ENCODE data around the gene PRKG1.

PRKG1 gene

DNA sequence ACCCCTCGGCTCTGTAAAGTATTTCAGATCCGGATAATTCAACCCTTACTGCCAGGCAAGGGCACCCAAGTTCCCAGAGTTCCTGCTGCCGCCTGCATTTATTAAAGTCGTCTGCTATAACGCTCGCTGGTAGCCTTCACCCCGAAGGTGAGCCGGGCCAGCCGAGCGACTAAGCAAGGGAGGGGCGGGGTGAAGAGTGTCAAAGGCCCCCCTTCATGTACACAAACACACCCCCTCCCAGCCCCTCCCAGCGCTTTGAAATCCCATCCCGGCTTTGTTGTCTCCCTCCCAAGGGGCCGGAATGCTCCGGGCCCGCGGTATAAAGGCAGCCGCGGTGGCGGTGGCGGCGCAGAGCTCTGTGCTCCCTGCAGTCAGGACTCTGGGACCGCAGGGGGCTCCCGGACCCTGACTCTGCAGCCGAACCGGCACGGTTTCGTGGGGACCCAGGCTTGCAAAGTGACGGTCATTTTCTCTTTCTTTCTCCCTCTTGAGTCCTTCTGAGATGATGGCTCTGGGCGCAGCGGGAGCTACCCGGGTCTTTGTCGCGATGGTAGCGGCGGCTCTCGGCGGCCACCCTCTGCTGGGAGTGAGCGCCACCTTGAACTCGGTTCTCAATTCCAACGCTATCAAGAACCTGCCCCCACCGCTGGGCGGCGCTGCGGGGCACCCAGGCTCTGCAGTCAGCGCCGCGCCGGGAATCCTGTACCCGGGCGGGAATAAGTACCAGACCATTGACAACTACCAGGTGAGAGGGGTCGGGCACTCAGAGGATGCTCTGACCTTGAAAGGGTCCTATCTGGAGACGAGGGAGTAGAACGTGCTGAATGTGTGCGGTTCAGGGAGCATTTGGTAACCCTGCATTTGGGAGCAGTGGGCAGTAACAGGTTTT is 1239.9 kb downstream of the PRKG1 start, which contains the start of gene DKK1:
DKK1 (plus strand) TSS at position 349 of the 889 bp plus-strand sequence; CDS start at position 503, 154 bp downstream.
- FAIRE-seq: no peak

GRCh38 chr10:52314822-52315552 is 1240.7 kb downstream of the PRKG1 start:
- no peak for FAIRE-seq

DNA sequence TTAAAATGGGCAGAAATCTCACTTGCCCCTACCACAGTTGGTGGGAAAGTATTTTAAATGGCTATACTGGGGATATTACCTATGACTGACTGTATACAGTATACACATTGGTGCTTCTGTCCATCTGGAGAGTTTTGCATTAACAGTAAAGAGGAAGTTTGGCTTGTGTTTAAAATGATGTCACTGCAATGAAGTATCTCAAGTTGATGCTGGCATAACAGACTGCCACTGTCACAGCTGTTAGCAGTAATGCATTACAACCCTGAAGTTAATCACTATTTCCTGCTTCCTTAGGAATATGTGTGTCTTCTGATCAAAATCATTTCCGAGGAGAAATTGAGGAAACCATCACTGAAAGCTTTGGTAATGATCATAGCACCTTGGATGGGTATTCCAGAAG is 1241.7 kb downstream of the PRKG1 start:
- FAIRE-seq: no peak

- FAIRE-seq: no peak
These were observed 1242.2 kb downstream of the PRKG1 start for GRCh38 chr10:52316500-52316899.

GRCh38 chr10:52318136-52318701 is 1243.9 kb downstream of the PRKG1 start:
- no peak for FAIRE-seq

- no peak for FAIRE-seq
These were observed 1244.7 kb downstream of the PRKG1 start for GRCh38 chr10:52318822-52319464.

DNA sequence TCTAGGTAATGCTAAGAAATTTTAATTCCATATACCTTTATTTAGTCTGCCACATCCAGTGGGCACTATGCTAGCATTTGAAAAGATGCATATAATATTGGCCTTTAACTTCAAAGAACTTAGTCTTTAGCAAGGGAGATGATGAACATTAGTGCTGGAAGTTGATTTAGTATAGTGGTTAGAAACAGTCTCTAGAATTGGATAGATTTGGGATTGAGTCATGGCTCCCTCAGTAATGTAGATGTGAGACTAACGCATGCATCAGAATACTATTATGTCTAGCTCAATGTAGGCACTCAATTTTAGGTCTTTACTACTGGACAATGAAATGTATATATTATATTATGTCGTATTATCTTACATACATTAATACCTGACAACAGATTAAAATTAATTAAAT is 1245.6 kb downstream of the PRKG1 start:
- FAIRE-seq: no peak

DNA sequence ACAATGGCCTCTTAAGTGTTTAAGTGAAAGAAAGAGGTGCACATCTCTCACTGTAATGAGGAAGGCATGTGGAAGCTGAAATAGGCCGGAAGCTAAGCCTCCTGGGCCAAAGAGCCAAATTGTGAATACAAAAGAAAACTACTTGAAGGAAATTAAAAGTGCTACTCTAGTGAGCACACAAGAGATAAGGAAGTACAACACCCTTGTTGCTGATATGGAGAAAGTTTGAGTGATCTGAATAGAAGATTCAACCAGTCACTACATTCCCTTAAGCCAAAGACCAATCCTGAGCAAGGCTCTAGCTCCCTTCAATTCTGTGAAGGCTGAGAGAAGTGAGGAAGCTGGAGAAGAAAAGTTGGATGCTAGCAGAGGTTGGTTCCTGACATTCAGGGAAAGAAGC is 1248.0 kb downstream of the PRKG1 start:
- no peak for FAIRE-seq

DNA sequence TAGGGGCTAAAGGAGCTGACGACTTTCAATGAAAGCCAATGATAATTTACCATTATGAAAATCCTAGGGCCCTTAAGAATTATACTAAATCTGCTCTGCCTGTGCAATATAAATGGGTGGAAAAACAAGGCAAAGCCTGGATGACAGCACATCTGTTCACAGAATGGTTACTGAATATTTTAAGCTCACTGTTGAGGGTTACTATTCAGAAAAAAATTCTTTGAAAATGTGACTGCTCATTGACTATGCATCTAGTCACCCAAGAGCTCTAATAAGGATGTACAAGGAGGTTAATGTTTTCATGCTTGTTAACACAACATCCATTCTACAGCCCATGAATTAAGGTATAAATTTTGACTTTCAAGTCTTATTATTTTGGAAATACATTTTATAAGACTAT is 1248.6 kb downstream of the PRKG1 start:
- no peak for FAIRE-seq

- no peak for FAIRE-seq
These were observed 1252.1 kb downstream of the PRKG1 start for GRCh38 chr10:52326382-52326781.

DNA sequence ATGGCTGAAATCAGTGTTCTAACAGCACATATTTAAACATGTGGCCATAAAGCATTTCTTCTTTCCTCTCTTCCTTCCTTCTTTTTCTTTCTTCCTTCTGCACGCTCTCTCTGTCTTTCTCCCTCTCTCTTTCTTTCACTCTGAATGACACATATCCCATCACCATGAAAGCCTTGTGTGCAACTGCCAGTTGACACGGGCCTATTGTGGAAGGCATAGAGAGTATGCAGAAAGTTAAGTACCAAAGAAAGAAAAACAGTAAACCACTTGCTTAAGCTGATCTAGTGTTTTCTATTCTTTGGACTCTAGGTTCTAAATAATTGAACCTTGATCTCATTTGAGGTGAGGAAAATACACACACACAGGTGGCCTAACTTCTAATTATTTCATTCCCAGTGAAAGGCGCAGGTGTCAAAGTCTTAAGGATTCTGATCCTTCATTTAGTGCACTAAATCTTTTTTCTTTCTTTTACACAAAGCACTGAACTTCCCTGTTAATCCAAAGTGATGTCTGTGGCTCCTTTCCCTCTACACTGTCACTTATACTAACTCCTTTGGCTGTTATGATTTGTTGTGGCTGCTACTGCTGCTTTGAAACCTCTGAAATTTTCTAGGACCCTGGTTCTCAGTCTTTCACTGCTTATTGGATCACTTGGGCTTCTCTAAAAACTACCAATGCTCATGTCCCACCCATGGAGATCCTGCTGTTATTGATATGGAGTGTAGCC is 1257.5 kb downstream of the PRKG1 start:
- no peak for FAIRE-seq

- no peak for FAIRE-seq
These were observed 1258.5 kb downstream of the PRKG1 start for GRCh38 chr10:52332815-52333214.

DNA sequence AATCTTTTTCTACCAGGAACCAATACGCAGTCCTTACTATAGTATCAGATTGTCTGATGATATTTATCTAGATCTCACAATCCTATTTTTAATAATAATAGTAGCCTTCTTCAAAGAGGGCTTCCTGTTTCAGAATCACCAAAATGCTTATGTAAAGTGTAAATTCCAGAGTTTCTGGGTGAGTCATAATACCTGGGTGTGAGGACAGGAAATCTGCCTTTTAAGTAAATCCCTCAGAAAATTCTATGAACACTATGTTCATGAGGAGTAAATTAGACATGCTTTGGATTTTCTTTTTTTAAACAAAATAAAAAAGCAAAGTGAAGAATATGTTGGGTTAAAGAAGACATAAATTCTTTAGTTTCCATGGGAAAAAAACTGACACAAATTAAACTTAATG is 1260.3 kb downstream of the PRKG1 start:
- no peak for FAIRE-seq

DNA sequence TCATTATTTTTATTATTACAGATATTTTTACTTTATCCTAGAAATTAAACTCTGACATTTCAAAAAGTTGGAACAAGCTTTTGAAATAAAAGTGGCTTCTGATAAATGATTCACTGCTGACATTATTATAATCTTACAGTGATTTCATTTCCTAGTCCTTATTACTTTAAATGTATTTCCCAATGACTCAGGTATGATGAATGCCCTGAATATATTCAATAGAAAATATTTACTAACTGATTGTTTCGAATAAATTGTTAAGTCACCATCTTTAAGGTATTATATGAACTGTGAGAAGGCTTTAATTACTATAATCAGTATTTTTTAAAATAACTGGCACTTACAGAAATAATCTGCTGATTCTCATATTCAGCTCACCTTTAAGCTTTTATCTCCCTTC is 1261.4 kb downstream of the PRKG1 start:
- no peak for FAIRE-seq

DNA sequence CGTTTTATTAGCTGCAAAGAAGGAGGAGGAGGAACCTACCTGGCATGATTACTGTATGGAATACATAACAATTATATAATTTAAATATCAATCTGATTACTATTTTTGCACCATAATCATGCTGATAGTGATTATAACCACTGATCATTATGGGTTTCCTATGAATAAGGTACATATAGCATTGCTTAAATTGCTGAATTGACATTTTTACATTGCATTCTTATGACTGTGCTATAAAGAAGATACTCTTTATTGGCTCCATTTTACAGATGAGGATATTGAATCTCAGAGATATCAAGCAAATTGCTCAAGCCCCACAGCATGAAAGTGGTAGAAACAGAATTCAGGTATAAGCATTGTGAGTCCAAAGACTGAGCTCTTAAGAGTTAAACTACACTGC is 1262.9 kb downstream of the PRKG1 start:
- FAIRE-seq: no peak

- FAIRE-seq: no peak
These were observed 1269.2 kb downstream of the PRKG1 start for GRCh38 chr10:52343439-52343838.

GRCh38 chr10:52346394-52347326 is 1272.4 kb downstream of the PRKG1 start:
- no peak for FAIRE-seq

DNA sequence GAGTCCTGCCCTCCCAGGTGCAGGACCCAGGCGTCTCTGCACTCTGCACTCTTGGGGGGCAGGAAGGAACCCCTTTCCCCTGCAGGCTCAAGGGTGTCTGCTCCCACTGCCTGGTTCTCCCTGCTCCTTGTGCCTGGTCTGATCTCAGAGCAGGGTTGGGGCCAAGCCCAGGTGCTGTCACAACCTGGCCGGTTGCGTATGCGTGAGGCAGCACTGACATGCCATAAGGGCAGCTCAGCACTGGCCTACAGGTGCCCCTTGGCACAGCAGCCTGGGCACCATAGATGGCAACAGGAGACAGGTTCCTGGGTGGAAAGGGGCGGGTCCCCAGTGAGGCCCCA is 1273.0 kb downstream of the PRKG1 start:
- no peak for FAIRE-seq
